ENCODE data around the gene PGM2L1. TPM values are rescaled to one million over a fixed set of nuclear protein-coding genes. Genes with fewer than 3 reads are reported as not detected.

Gene PGM2L1
- total RNA-seq, 1 experiment from 2014 or later = 7.8 TPM

DNA sequence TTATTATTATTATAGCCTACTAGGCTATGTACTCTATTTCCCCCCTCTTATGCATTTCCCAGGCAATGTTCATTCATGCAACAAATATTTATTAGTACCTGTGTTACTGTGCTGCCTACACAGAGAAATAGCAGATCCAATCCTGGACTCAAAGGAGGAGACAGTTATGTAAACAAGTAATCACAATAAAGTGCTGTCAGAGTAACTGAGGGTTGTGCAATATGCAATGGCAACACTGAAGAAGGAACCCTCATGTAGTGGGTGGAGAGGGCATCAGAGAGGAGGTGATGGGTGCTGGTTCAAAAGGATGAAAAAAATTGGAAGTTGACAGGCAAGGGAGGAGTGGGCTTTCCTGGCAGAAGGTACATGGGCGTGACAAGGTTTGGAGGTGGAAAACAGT, 85.9 kb downstream of the PGM2L1 start:
- ChIA-PET POLR2A (ENCODE audit: unreplicated experiment) (no interaction called here), CTCF (no interaction called here)
- Histone ChIP-seq H2AFZ (no peak overlapping the region), H3K36me3 (ENCODE audit: low read depth) (no peaks in the 10 kb centered on the region), H3F3A (ENCODE audit: insufficient read depth, low read depth) (no peaks in the 10 kb centered on the region; the same call in 1 of the 2 replicates), H3K79me2 (ENCODE audit: low read depth) (no peaks in the 10 kb centered on the region), H3K27ac (no peak overlapping the region), H3K27me3 (ENCODE audit: insufficient read depth, low read depth) (no peaks in the 10 kb centered on the region; the same call in 1 of the 2 replicates), H3K4me3 (no peak overlapping the region), H4K20me1 (ENCODE audit: insufficient read depth) (no peaks in the 10 kb centered on the region), H3K9me2 (ENCODE audit: insufficient read depth) (no peaks in the 10 kb centered on the region), H3K4me2 (no peak overlapping the region), H3K4me1 (replicated peaks; ENCODE audit: insufficient read depth) (no peaks in the 10 kb centered on the region), H3K9me3 (ENCODE audit: insufficient read depth, low read depth) (no peaks in the 10 kb centered on the region; the same call in 1 of the 2 replicates)
- intact Hi-C loops (cut with micrococcal nuclease; ENCODE audit: unreplicated experiment) = no loop called here
- no TSS peak for BruUV-seq (replicated peaks)
- DNase-seq = no peak
- TF ChIP-seq, protein P1, sequence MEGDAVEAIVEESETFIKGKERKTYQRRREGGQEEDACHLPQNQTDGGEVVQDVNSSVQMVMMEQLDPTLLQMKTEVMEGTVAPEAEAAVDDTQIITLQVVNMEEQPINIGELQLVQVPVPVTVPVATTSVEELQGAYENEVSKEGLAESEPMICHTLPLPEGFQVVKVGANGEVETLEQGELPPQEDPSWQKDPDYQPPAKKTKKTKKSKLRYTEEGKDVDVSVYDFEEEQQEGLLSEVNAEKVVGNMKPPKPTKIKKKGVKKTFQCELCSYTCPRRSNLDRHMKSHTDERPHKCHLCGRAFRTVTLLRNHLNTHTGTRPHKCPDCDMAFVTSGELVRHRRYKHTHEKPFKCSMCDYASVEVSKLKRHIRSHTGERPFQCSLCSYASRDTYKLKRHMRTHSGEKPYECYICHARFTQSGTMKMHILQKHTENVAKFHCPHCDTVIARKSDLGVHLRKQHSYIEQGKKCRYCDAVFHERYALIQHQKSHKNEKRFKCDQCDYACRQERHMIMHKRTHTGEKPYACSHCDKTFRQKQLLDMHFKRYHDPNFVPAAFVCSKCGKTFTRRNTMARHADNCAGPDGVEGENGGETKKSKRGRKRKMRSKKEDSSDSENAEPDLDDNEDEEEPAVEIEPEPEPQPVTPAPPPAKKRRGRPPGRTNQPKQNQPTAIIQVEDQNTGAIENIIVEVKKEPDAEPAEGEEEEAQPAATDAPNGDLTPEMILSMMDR (conservative IDR thresholded peaks at IDR 0.05) = no peak

DNA sequence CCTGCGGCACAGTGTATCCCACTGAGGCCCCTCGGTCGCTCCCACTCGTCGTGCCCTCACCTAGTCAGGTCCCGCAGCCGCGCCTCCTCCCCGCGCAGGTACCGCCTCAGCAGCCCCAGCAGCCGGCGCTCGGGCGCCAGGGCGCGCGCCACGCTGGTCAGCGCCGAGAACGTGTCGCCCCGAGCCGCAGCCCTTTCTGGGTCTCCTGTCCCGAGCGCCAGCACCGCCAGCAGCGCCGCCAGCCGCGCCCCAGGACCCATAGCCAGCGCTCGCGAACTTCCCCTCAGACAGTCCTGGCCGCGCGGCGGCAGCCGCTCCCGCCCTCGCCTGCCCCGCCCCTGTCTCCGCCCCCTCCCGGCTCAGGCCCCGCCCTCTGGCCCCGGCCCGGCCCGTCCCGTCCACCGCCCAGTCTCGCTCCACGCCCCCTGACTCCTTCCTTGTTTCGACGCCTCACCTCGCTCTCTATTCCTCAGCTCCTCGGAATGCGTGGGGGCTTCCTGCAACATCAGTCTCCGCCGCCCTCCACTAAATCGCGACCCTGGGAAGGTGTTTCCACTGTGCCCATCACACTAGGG, 86.8 kb downstream of the PGM2L1 start, which contains the start of gene P4HA3:
Gene P4HA3, minus strand, starts transcription at position 289 of the 575 bp plus-strand sequence. Its CDS starts 29 bp downstream, at position 260.
- intact Hi-C loops (cut with micrococcal nuclease; ENCODE audit: unreplicated experiment) = loop anchor here (1.0 kb wide), 1 partner anchor 138 kb away; no protein-coding TSS in a partner anchor
- no peaks in the 10 kb centered on the region for H4K20me1 ChIP-seq (ENCODE audit: insufficient read depth)
- ChIA-PET POLR2A (ENCODE audit: unreplicated experiment) (no interaction called here), CTCF (no interaction called here)
- no peaks in the 10 kb centered on the region for H3K4me1 ChIP-seq (replicated peaks; ENCODE audit: insufficient read depth)
- DNase-seq = peak in 1 of 2 experiments; percentile 52
- no peaks in the 10 kb centered on the region for H3K79me2 ChIP-seq (ENCODE audit: low read depth)
- peak within 1 kb of the TSS; percentile 41; the same call in 1 of the 2 replicates for H3K4me2 ChIP-seq
- no peak within 1 kb of the TSS for H3K27ac ChIP-seq
- H3K4me3 ChIP-seq = no peak within 1 kb of the TSS; the same call in 1 of the 2 replicates
- H3K27me3 ChIP-seq (ENCODE audit: insufficient read depth, low read depth) = no peaks in the 10 kb centered on the region; the same call in 1 of the 2 replicates
- no peaks in the 10 kb centered on the region for H3K9me2 ChIP-seq (ENCODE audit: insufficient read depth)
- BruUV-seq (replicated peaks) = no TSS peak
- H2AFZ ChIP-seq = 0 out of 2 replicates have a peak within 1 kb of the TSS, but pooled peaks have one; percentile 29
- no peaks in the 10 kb centered on the region for H3K36me3 ChIP-seq (ENCODE audit: low read depth)
- TF ChIP-seq, protein P1 (conservative IDR thresholded peaks at IDR 0.05) = no peak
- no peak for TF ChIP-seq EZH2 (IDR thresholded peaks at IDR 0.05; ENCODE audit: low read depth)
- H3K9me3 ChIP-seq (ENCODE audit: insufficient read depth, low read depth) = no peaks in the 10 kb centered on the region
- H3F3A ChIP-seq (ENCODE audit: insufficient read depth, low read depth) = no peaks in the 10 kb centered on the region; the same call in 1 of the 2 replicates

DNA sequence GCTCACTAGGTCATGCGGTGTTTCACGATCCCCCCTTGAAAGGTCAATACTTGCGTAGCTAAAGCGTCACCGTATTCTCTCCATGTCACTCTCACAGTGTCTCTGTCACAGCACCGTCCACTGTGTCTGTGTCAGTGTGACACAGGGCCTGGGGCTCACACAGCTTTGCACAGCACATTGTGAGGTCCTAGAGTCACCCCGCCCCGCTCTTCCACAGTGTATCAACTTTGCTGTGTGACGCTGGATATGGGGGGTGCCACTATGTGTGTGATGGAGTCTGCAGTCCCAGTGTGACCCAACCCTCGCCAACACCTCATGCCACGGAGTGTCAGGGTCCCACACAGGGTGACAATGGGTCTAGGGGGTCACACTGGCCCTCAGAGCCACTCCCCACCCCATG, 87.4 kb downstream of the PGM2L1 start:
- H3K27ac ChIP-seq = no peak overlapping the region
- BruUV-seq (replicated peaks) = no TSS peak
- H3K27me3 ChIP-seq (ENCODE audit: insufficient read depth, low read depth) = no peaks in the 10 kb centered on the region; the same call in 1 of the 2 replicates
- no peaks in the 10 kb centered on the region for H3K9me3 ChIP-seq (ENCODE audit: insufficient read depth, low read depth)
- no peak overlapping the region; the same call in 1 of the 2 replicates for H3K4me3 ChIP-seq
- intact Hi-C loops (cut with micrococcal nuclease; ENCODE audit: unreplicated experiment) = loop anchor here (1.0 kb wide), 1 partner anchor 138 kb away; no protein-coding TSS in a partner anchor
- no peaks in the 10 kb centered on the region for H3K9me2 ChIP-seq (ENCODE audit: insufficient read depth)
- TF ChIP-seq, protein P1 (conservative IDR thresholded peaks at IDR 0.05) = no peak
- no peak for TF ChIP-seq EZH2 (IDR thresholded peaks at IDR 0.05; ENCODE audit: low read depth)
- no peaks in the 10 kb centered on the region for H4K20me1 ChIP-seq (ENCODE audit: insufficient read depth)
- DNase-seq = no peak
- ChIA-PET CTCF (no interaction called here), POLR2A (ENCODE audit: unreplicated experiment) (no interaction called here)
- H2AFZ ChIP-seq = 0 out of 2 replicates have a peak overlapping the region, but pooled peaks have one; percentile 29
- no peaks in the 10 kb centered on the region for H3K4me1 ChIP-seq (replicated peaks; ENCODE audit: insufficient read depth)
- H3F3A ChIP-seq (ENCODE audit: insufficient read depth, low read depth) = no peaks in the 10 kb centered on the region; the same call in 1 of the 2 replicates
- H3K4me2 ChIP-seq = peak overlapping the region; percentile 41; the same call in 1 of the 2 replicates
- no peaks in the 10 kb centered on the region for H3K79me2 ChIP-seq (ENCODE audit: low read depth)
- no peaks in the 10 kb centered on the region for H3K36me3 ChIP-seq (ENCODE audit: low read depth)
